GM21717 (cell line): ENCODE measurements around the gene PADI2.

Experiments used
- ATAC-seq: cut with Tn5 transposase; IDR thresholded peaks from one replicate; pipeline ENCODE4 v1.9.1; 2021; ENCODE audit warnings: mild to moderate bottlenecking, moderate library complexity; ENCODE audit not compliant: unreplicated experiment

Gene PADI2

DNA sequence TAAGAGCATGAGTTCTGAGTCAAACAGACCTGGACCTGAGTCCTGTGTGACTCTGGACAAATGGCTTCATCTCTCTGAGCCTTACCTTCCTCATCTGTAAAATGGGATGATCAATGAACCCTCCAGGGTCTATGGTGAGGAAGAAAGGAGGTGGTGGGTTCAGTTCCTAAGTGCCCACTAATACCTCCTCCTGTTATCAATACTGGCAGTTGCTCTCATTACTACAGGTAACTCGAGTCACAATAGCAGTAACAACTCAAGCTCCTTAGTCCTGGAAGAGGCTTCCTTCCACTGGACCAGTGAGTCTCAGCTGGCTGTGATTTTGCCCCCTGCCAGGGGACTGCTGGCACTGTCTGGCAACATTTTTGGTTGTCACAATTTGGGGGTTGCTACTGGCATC, 2.6 kb downstream of the PADI2 start:
- ATAC-seq, result no peak

GRCh38 chr1:17113963-17114362, 5.3 kb downstream of the PADI2 start:
- no peak for ATAC-seq

DNA sequence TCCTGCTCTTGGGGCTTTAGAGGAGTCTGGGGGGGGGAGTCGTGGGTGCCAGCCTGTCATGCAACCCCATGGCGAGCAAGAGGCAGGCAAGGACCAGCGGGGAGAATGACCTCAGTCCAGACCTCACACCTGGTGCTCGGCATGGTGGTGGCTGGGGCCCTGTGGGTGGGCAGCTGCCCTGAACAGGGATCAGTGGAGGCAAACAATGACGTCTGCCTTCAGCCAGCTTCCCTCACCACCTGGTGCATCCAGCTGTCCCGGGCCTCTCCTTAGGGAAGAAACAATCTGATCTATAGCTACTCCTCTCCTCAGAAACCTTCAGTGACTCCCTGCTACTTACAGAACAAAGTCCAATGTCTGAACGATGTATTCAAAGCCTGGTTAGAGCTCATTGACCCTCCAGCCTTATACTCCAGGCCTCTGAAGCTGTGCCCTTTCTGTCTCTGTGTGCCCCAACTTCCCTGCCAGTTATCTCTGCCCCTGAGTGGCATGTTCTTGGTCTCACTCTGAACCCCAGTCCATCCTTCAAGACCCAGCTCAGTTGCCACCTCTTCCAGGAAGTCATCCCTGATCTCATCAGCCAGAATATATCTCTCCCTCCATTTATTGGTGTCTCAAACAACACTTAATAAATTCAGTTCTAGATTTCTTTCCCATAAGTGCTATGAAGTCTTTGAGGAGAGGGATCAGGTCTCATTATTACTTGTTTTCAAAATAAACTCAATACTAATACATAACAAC, 6.6 kb downstream of the PADI2 start:
- no peak for ATAC-seq

- no peak for ATAC-seq
Measured at GRCh38 chr1:17112076-17112475, 7.2 kb downstream of the PADI2 start.

DNA sequence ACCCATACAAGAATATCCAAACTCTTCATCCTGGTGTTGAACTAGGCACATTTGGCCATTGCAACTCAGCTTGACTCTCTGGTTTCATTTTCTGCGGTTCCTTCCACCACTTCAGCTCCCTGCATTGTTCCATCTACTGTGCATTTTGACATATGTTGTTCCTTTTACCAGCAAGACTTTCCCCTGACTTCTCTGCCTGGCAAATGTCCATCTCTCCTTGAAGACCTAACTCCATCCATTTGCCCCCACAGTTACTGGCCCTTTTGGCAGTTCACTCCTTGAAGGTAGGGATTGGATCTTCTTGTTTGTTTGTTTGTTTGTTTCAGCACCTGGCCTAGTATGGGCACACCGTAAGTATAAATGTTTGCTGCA, 8.7 kb downstream of the PADI2 start:
- no peak for ATAC-seq

DNA sequence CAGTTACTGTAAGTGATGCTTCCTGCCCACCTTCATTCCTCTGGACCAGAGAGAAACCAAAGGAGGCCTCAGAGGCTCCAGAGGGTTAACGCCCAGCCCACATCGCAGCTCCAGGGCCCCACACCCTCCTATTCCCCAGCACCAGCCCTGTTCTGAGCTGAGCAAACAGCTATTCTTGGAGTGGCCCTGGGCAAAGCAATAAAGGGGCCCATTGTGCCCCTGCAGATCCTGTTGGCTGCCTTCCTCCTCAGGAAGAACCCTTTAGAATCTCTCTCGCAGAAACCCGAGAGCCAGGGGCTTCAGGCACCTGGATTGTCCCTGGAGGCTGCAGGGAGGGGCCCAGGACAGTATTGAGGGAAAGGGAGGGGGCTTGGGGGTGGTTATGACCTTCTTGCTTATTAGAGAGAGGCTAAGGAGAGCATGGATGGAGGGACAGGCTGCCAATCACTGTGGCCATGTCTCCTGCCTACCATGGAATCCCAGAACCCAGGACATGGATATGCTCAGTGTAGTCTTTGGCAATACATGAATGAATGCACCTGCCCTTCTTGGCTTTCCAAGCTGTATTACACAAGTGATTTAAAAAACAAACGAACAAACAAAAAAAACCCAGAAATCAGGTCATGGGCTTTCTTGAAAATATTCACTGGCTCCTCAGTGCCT, 9.2 kb downstream of the PADI2 start:
- no peak for ATAC-seq

DNA sequence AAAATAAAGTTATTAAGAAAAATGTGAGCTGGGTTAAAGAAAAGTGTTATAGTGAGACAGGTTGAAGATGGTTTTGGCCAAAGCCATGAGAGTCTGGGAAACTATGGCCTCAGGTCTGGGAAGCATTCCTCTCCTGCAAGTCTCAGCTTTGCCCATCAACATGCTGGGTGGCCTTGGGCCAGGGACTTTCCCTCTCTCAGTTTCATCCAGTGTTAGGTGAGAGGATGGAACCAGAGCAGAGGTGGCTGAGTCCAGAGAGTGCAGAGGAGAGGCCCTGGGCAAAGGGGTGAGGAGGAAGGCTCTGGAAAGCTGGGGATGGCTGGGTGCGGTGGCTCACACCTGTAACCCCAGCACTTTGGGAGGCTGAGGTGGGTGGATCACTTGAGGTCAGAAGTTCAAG, 10.5 kb downstream of the PADI2 start:
- ATAC-seq, result no peak

GRCh38 chr1:17108360-17108759, 10.9 kb downstream of the PADI2 start:
- ATAC-seq, result no peak

GRCh38 chr1:17104782-17105181, 14.5 kb downstream of the PADI2 start:
- no peak for ATAC-seq

GRCh38 chr1:17102232-17102631, 17.0 kb downstream of the PADI2 start:
- ATAC-seq, result no peak

DNA sequence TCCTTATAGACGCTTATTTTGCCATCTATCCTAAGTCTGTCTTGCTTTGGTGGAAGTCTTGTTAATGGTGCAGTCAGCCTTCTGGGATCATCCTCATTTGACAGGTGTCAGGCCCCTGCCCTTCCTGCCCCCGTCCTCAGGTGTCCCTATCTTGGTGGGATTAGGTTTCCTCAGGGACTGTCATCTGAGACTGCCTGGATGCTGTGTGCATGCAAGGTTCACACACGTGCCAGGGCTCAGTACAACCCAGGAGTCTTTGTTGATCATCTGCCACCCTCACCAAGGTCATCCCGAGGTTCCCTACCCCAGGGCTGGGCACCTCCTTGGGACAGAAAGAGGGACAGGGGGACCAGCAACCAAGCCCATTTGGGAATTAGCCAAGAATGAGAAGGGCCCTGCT, 18.0 kb downstream of the PADI2 start:
- no peak for ATAC-seq

DNA sequence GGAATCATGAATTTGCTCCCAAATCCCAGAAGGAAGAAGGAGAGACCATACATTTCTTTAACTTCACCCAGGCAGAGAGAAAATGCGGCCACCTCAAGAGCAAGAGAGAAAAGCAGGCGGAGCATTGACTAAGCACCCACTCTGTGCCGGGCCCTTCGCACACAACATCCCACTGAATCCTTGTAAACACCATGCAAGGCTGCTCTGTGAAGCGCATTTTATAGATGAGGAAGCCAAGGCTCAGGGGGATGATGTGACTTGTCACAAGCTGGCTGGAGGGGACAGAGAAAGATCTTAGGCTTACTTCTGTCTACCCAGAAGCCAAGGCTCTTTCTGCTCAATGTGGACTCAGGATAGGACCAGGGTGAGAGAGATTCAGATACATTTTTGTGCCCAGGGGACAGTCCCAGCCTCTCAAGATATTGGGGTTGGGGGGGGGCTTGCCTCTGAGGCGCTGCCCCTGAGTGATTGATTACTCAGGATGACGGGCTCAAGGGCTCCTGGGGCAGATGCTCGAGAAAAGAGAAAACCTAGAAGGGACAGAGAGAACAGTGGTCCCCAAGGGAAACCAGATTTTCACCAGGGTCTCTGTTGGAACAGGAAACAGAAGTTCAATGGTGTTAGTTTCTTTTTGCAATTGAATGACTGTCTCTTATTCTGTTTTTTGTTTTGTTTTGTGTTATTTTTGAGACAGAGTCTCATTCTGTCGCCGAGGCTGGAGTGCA, 19.5 kb downstream of the PADI2 start:
- ATAC-seq, result no peak

- no peak for ATAC-seq
Measured at GRCh38 chr1:17098446-17099317, 20.6 kb downstream of the PADI2 start.

- no peak for ATAC-seq
Measured at GRCh38 chr1:17097787-17098186, 21.5 kb downstream of the PADI2 start.

DNA sequence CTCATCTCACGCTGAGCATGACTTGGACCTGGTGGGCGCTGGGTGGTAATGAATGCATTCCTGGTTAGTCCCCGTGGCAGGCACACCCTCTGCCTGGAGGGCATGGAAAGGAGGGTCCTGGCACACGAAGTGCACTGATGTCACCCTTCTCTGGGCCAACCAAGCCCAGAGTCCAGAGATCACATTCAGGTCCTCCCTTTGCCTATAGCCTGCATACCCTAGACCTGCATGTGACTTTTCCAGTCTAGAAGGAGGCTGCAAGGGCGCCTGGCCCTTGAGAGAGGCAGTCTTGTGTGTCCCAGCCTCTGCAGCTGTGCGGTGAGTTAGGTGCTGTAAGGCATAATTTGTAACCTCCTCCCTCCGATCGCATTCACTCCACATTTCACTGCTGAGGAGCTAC, 22.1 kb downstream of the PADI2 start:
- ATAC-seq, result no peak

DNA sequence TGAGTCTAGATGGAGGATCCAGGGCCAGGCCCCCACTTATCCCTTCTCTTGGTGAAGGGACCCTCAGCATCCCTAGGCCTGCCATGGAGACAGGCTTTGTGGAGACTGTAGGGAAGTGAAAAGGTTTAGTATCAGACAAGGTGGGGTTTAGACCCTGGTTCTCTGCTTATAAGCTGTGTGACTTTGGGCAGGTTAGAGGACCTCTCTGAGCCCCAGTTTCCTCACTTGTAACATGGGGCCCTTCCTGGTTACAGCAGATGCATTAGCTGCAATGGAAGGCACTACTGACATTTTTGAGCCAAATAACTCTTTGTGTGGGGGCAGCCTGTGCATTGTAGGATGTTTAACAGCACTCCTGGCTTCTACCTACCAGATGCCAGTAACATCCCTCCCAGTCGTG, 22.7 kb downstream of the PADI2 start:
- no peak for ATAC-seq

DNA sequence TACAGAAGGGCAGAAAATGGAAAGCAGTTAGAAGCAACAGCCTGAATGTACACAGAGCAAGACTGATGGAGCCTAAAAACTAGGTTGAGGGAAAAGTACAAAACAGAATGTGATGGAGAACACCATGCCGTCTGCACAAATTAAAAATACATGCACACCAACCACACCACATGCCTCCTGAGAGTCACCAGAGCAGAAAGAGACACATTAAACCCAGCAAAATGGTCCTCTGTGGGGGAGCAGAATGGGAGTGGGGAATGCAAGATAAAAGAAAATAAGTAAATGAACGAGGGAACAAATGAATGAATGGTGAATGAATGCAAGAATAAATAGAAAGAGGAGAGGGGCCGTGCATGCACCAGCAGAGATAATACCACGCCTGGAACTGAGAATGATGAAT, 24.1 kb downstream of the PADI2 start:
- no peak for ATAC-seq

DNA sequence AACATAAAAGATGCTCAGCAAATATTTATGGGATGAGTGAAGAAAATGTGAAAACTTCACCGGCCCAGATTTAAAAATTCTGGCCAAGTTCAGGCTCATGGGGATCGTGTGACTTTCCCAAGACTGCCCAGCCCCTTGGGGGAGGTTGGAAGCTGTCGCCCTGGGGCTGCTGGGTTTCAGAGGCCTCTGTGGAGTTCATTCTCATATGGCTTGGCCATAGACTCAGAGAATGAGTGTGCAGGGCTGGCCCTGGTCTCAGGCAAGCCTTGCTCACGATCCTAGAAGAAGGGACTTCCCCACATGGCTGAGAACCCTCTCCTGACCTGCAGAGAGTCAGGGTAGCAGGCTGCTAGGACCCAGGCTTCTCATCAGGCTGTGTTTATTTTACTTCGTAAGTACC, 24.6 kb downstream of the PADI2 start:
- ATAC-seq, result peak; percentile 49

DNA sequence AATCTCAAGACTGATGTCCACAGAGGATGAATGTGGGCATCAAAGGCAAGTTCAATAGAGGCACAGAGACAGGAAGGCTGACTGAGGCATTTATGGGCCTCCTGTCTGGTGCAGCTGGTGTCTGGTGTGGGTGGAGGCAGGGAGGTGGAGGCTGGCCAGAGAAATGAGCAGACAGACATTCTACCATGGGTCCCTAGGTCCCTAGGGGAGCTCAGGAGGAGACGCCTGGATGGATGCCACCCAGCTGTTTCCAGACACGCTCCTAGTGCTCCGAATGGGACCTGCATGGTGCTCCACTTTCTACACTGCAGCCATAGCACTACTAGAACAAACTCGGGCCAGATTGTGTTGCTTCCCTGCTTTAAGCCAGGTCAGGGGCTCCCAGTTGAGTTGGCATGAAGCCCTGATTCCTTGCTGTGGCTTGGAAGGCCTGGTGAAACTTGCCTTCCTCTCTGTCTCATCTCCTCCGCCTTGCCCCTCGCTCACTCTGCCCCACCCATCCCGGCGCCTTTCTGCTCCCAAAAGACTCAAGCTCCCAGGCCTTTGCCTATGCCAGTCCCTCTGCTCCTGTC, 25.3 kb downstream of the PADI2 start:
- ATAC-seq, result no peak

DNA sequence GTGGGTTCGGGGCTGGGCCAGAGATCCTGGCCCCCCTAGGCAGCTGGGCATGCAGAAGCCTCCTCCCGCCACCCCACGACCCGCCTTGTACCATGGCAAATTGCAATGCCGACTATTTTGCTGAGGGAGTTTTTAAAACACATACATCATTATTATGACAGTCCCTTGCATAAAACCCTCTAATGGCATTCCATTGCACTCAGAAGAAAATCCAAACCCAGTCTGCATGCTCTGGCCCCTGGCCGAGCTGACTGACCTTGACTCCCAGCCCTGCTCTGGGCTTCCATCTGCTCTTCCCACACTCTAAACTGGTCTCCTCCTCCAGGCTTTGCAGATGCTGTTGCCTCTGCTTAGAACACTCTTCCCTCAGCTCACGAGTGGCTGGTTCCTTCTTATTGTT, 28.0 kb downstream of the PADI2 start:
- no peak for ATAC-seq

DNA sequence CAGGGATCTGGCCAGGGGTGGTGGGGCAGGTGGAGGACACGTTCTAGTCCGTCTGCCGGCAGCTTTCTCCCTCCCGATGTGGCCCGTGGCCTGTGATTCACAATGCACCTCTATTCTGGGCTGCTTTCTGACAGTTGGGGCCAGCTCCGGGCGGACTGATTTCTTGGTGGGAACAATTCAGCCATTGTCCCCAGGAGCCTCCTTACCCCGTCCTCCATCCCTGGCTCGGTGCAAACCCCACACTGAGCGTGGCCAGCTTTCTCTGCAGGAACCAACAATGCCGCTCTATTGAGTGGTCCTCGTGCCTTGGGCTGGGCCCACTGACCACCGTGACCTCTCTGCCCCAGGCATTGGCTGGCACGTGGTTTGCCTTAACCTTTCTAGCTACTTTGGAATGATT, 29.7 kb downstream of the PADI2 start:
- ATAC-seq, result no peak
